Caki2 (cell line): Measurements from ENCODE around the gene EDA. TPM values are rescaled to one million over a fixed set of nuclear protein-coding genes. Genes with fewer than 3 reads are reported as not detected.
A peak's percentile ranks its signal among the peaks of the same experiment; 100 is the strongest.

ENCODE experiments used
- DNase-seq: peaks from one replicate; pipeline ENCODE4 v3.0.0-alpha.2; 2015; ENCODE audit warnings: low read depth
- in situ Hi-C: cut with HindIII; loops from 2 replicates; pipeline ENCODE4 v1.10.0; 2016; ENCODE audit warnings: low sequenced_read_pairs, low pct_unique_long_range_greater_than_20kb, mixed read lengths
- total RNA-seq: library from RNA; depleted of rRNA; stranded (reverse); fragments of >200 nt; shearing (Covaris generic); gene quantifications from 2 replicates; pipeline ENCODE4 v1.2.3, GENCODE V29; 2014; ENCODE audit warnings: low replicate concordance; rRNA removed

Gene EDA
- 0.07 and 1.2 TPM in 2 replicates for total RNA-seq

- in situ Hi-C loops: no loop called here
- peak; percentile 82 for DNase-seq
Measured at GRCh38 chrX:69615779-69616456, at the start of gene EDA. TSS of gene EDA (plus strand) at chrX:69616113.

- no peak for DNase-seq
- in situ Hi-C loops: no loop called here
Measured at GRCh38 chrX:69568828-69569227, 47.1 kb upstream of the EDA start.

DNA sequence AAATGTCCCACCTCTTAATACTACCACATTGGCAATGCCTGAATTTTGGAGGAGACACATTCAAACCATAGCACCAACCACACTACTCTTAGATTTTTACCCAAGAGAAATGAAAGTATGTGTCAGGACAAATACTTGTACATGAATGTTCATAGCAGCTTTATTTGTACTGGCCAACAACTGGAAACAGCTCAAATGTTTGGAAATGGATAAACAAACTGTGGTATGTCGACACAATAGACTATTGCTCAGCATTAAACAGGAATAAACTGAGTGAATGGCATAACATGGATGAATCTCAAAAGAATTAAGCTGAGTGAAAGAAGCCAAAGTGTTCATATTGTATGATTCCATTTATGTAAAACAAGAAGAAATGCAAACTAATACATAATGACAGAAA is 18.5 kb upstream of the EDA start:
- in situ Hi-C loops: no loop called here
- no peak for DNase-seq

DNA sequence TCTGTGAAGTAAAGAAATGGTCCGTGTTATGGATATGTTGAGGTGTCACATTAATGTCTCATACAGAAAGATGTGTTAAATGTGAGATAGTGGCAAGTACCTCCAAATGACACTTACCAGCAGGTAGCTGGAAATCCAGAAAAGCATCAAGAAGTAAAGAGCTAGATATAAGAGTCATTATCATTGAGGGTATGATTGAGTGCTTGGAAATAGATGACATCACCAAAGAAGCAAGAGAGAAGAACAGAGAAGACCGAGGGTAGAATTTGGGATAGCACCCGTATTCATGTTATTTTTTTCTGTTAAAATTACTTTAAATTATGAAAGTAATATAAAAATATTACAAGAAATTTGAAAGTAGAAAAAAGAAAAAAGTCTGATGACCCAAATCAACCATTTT is 15.7 kb upstream of the EDA start:
- no peak for DNase-seq
- in situ Hi-C loops: no loop called here

GRCh38 chrX:69603566-69604194 is 12.2 kb upstream of the EDA start:
- in situ Hi-C loops: no loop called here
- no peak for DNase-seq

DNA sequence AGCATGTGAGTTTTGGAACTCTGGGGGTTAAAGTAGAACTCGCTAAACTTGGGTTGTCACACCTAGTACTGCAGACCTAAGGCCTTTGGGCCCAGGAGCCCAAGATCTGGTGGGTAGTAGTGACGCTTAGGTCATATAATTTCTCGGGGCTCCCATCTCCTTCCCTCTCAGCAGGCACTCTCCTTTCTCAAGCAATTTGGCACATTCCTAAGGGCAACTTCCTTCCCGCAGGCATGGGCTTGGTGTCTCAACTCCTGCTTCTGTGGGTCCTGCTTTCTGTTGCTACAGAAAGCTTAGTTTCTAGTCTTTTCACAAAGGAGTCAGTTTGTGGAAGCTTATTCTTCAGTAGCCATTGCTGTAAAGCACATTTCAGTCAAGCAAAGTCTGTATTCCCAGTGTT is 10.4 kb upstream of the EDA start:
- in situ Hi-C loops: no loop called here
- DNase-seq: no peak

DNA sequence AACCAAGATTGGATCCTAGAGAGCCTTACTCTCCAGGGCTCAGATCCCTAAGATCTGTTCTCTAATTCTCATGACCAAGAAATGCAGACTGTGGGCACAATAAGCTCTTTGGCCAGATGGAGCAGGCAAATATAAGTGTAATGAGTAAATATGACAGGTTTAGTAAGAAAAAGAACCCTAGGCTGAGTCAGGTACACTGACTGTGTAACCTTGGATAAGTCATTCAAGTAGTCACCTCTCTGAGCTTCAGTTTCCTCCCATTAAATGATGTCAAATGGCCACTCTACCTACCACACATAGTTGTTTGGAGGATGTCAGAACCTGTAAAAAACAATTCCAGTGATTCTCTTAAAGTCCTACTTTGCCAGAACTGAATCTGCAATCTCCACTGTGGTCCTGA is 8.3 kb upstream of the EDA start:
- in situ Hi-C loops: no loop called here

GRCh38 chrX:69613946-69614345 is 2.0 kb upstream of the EDA start:
- in situ Hi-C loops: no loop called here
- no peak for DNase-seq

More for the DNA sequence above, 8.3 kb upstream of the EDA start:
- no peak for DNase-seq

DNA sequence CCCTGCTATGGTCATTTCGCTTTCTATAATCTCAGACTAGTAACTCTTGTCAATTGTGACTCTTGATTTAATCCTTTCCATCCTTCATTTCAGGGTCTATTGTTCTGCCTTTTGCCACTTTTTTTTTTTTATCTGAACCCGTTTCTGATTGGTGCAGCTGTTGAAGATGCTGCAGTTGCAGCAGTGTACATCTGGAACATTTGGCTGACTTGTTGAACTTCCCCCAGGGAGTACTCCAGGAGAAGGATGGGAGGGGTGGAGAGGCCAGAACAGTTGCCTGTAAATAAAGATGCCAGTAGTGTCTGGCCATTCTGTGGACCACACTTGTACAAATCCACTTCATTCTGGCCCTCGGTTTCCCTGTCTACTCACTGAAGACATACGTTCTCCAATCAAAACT is 1.0 kb upstream of the EDA start:
- in situ Hi-C loops: no loop called here
- DNase-seq: no peak

- no peak for DNase-seq
- in situ Hi-C loops: no loop called here
Measured at GRCh38 chrX:69615342-69615741, 571 bp upstream of the EDA start.

DNA sequence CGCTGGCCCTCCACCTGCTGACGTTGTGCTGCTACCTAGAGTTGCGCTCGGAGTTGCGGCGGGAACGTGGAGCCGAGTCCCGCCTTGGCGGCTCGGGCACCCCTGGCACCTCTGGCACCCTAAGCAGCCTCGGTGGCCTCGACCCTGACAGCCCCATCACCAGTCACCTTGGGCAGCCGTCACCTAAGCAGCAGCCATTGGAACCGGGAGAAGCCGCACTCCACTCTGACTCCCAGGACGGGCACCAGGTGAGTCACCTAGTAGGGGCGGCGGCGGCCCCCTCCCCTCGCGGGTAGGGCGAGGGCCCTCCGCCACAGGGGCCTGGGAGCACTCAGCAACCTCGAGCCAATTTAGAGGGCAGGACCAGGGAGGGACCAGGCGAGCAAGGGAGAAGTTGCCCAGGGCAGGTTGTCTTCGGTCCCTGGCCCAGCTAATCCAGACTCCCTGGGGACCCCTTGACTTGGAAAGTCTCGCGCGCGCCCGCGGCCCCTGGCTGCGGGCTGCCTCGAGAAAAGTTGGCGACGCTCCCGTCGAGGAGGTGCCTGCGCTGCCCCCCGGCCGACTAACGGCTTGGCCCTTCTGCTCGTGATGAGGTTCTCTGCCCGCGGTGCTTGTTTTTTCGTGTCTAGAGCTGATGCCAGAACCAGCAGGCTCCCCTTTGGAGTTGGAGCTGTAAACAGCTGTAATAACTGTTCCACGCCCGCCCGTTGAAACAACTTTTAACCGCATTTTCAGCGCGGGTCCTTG is 717 bp downstream of the EDA start:
- DNase-seq: no peak
- in situ Hi-C loops: no loop called here

DNA sequence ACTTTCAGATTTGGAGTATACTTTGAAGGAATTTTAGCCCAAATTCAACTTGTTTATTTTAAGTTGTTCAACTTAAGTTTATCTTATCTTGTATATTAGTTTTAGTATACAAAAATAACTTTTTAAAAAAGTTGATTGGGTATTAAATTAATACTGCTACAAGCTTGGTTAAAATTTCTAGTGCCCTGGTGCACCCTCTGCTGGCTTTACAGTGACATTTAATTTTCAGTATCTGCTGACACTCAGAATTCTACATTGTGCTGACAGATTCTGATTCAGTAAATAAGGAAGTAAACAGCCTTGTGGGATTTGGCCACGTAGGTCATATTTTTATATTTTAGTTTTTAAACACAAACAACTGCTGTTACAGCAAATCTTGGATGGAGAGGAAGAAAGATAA is 2.9 kb downstream of the EDA start:
- in situ Hi-C loops: no loop called here

DNA sequence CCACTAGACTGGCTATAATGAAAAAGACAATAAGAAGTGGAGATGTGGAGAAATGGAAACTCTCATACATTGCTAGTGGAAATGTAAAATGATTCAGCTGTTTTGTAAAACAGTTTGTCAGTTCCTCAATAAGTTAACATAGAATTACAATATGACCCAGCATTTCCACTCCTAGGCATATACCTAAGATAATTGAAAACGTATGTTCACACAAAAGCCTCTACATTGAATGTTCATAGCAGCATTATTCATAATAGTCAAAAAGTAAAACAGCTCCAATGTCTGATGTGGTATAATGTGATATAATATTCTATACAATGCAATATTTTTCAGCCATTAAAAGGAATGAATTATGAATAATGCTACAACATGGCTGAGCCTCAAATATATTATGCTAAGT is 10.2 kb downstream of the EDA start:
- DNase-seq: no peak
- in situ Hi-C loops: no loop called here

More for the DNA sequence above, 2.9 kb downstream of the EDA start:
- DNase-seq: peak; percentile 1

- no peak for DNase-seq
- in situ Hi-C loops: no loop called here
Measured at GRCh38 chrX:69627744-69628143, 11.8 kb downstream of the EDA start.

DNA sequence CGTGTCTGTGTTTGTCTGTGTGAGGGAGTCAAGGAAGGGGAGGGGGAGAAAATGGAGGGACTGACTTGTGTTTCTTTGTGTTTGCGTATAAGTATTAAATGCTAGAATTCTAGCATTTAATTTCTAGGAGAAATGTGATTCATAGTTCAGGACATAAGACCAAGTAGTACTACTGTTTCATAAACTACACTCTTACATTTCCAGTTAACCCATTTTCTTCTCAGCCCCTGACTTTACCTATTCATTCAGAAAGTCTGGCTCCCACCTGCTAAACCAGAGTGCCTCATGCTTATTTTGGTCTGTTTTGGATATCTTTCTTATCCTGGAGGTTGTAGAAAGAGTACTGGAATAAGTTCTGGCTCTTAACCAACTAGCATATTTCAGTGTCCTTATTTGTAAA is 14.2 kb downstream of the EDA start:
- in situ Hi-C loops: no loop called here
- DNase-seq: no peak

DNA sequence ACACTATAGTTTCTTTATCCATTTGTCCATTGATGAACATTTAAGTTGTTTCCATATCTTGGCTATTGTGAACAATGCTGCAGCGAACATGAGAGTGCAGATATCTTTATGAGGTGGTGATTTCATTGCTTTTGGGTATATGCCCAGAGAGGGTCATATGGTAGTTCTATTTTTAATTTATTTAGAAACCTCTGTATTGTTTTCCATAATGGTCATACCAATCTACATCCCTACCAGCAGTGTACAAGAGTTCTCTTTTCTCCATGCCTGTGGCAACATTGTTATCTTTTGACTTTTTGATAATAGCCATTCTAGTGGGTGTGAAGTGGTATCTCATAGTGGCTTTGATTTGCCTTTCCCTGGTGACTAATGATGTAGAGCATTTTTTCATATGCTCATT is 48.8 kb downstream of the EDA start:
- DNase-seq: no peak
- in situ Hi-C loops: no loop called here

DNA sequence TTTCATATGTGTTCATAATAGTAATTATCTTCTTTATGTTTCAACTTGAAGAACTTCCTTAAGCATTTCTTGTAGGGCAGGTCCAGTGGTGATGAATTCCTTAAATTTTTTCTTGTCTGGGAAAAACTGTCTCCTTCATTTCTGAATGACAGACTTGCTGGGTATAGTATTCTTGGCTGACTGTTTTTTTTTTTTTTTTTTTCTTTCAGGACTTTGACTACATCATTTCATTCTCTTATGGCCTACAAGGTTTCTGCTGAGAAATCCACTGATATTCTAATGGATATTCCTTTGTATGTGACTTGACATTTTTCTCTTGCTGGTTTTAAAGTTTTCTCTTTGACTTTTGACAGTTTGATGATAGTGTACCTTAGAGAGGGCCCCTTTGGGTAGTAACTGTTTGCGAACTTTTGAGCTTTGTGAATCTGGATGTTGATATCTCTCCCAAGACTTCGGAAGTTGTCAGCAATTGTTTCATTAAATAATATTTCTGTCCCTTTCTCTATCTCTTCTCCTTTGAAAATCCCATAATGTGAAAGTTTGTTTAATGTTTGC is 54.2 kb downstream of the EDA start:
- no peak for DNase-seq
- in situ Hi-C loops: no loop called here

- no peak for DNase-seq
- in situ Hi-C loops: no loop called here
Measured at GRCh38 chrX:69674891-69675290, 59.0 kb downstream of the EDA start.

DNA sequence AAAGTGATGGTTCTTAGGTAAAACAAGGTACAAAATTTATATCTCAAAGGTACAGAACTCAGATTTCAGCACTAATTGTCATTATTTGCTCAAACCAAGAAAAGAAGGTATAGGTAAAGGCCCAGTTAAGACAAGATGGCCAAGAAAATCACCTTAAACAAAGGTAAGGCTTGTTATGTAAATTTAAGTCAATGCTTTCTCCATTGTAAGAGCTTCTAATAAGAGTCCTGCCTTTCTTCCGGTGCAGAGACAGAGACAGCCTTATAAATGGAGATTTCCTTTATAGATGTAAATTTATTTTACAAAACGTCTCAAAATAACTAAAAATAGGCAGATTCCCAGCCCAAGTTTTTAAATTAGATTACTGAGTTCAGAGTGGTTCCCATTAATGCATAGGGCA is 89.9 kb downstream of the EDA start:
- in situ Hi-C loops: no loop called here
- no peak for DNase-seq
